Activated CD4-positive, alpha-beta T cell treated with anti-CD3 and anti-CD28 coated beads for 36 hours (primary cell): ENCODE results near the gene AKAP10. TPM values are rescaled to one million over a fixed set of nuclear protein-coding genes. Genes with fewer than 3 reads are reported as not detected.
"Not testable (repeated sequence)": the region's sequence is repeated elsewhere in the genome, so short reads cannot be mapped to it uniquely, and the experiment has no call there.

Experiments used
- ATAC-seq: fragments of 200-7000 bp; cut with Tn5 transposase; one replicate; pipeline ENCODE4 v1.10.0; 2021; ENCODE audit warnings: mild to moderate bottlenecking, moderate library complexity
- CTCF ChIA-PET: fragments of 350-600 bp; sonication (Branson Sonifier 250); formaldehyde crosslinking; loops from one replicate; lab custom pipeline; 2021; ENCODE audit warnings: antibody characterized with exemption; lab: Charles Lee
- POLR2A ChIA-PET: fragments of 350-600 bp; sonication (Branson Sonifier 250); formaldehyde crosslinking; loops from one replicate; lab custom pipeline; 2021; ENCODE audit warnings: antibody characterized with exemption, inconsistent platforms; lab: Charles Lee
- DNase-seq: peaks from one replicate; pipeline ENCODE4 v3.0.0-alpha.2; 2020
- H3K27ac Mint-ChIP-seq: one replicate; pipeline ENCODE4 v1.8.0; 2021; ENCODE audit warnings: mixed read lengths
- H3K27me3 Mint-ChIP-seq: one replicate; pipeline ENCODE4 v1.8.0; 2021; ENCODE audit warnings: mixed read lengths
- H3K36me3 Mint-ChIP-seq: one replicate; pipeline ENCODE4 v1.8.0; 2021; ENCODE audit warnings: low read depth, mixed read lengths
- H3K4me1 Mint-ChIP-seq: one replicate; pipeline ENCODE4 v1.8.0; 2021; ENCODE audit warnings: mixed read lengths
- H3K4me3 Mint-ChIP-seq: one replicate; pipeline ENCODE4 v1.8.0; 2021; ENCODE audit warnings: mild to moderate bottlenecking, moderate library complexity, mixed read lengths
- H3K9me3 Mint-ChIP-seq: one replicate; pipeline ENCODE4 v1.8.0; 2021; ENCODE audit warnings: low read depth, mixed read lengths
- intact Hi-C, 2 experiments: fragments of 100-400 bp; cut with DNase I in 1 of 2; cut with micrococcal nuclease in 1 of 2; formaldehyde crosslinking; loops; one replicate each; pipeline versions ENCODE4 v1.14.2 to v1.15.1; 2022 to 2024; cut with DNase I, micrococcal nuclease
- total RNA-seq, 2 experiments: library from RNA; stranded (reverse); gene quantifications; one replicate each; pipeline ENCODE4 v1.2.3, GENCODE V29; 2021

AKAP10 gene
- total RNA-seq, 2 experiments from 2014 or later = 31.6 to 35.9 TPM

DNA sequence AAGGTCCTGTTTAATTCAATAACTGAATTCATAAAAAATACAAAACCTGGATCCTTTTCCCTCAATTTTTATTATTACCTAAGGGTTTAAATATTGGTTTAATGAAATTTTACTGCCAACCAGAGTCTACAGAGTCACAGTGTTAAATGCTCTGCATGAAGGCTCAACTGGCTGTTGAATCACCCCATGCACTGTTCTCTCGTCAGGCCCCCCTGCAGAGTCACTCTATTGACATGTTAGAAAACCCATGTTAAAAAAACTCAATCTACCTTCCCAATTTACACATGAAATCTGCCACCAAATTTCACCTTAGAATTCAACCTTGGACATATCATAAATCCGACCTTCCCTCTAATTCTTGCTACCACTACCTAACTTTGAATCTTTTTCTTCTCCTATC is 66.6 kb downstream of the AKAP10 start:
- H3K36me3 Mint-ChIP-seq = peaks cover 58% of the 10 kb centered on the region

DNA sequence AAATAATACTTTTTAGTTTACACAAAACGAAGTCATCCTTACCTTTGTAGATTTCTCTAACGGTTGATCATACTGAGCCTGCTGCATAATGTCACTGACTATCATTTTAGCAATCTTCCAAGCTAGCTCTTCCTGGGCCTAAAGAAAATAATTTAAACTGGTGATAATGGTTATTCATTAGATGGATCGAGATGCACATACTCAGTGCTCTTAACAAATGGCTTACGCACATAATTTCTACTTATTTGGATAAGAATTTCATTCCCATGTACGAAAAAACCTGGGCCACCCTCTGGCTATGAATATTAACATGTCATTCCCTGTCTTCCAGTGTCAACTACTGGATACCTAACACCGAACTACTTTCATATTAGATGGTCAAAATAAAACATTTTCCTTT is 68.5 kb downstream of the AKAP10 start:
- no peaks in the 10 kb centered on the region for H3K27me3 Mint-ChIP-seq
- intact Hi-C loops = no loop called here
- H3K9me3 Mint-ChIP-seq = no peaks in the 10 kb centered on the region
- CTCF ChIA-PET = interaction anchor here (0.7 kb wide), 1 partner anchor 29 kb away, joined by 3 read pairs; no protein-coding TSS in a partner anchor
- no peak overlapping the region for H3K27ac Mint-ChIP-seq
- H3K4me3 Mint-ChIP-seq = no peak overlapping the region
- DNase-seq (no peak), ATAC-seq (no peak)
- H3K4me1 Mint-ChIP-seq = no peaks in the 10 kb centered on the region
- POLR2A ChIA-PET = no interaction called here
- H3K36me3 Mint-ChIP-seq = peaks cover 62% of the 10 kb centered on the region

More for the DNA sequence above, 66.6 kb downstream of the AKAP10 start:
- Mint-ChIP-seq H3K9me3 (no peaks in the 10 kb centered on the region), H3K27ac (no peak overlapping the region), H3K4me3 (no peak overlapping the region), H3K27me3 (no peaks in the 10 kb centered on the region), H3K4me1 (peaks cover 4% of the 10 kb centered on the region)
- CTCF ChIA-PET = interaction anchor here (0.6 to 1.1 kb wide), 3 partner anchors 9 to 205 kb away, joined by 3 to 4 read pairs (median 3); no protein-coding TSS in a partner anchor
- POLR2A ChIA-PET = no interaction called here
- no peak for ATAC-seq
- intact Hi-C loops = no loop called here
- no peak for DNase-seq

DNA sequence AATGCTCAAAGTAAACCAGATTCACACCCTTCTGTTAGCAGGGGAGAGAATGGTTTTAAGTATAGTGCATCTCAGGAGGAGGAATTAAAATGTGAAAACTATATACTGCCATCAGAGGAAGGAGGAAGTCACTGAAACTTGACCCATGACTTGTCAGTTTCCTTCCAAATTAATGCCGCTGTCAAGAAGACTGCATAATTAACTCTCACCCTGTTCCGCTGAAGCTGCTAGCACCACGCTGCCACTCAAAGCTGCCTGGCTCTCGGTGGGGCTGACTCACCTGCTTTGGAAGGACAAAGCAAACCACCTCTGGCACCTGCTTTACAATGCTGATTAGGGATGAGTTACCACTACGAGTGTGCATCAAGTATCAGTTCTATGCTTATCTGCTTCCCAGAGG is 72.1 kb downstream of the AKAP10 start:
- H3K36me3 Mint-ChIP-seq = peaks cover 65% of the 10 kb centered on the region
- H3K4me3 Mint-ChIP-seq = no peak overlapping the region
- POLR2A ChIA-PET = no interaction called here
- intact Hi-C loops = no loop called here
- CTCF ChIA-PET = no interaction called here
- ATAC-seq = no peak
- no peaks in the 10 kb centered on the region for H3K27me3 Mint-ChIP-seq
- no peak for DNase-seq
- H3K9me3 Mint-ChIP-seq = no peaks in the 10 kb centered on the region
- H3K27ac Mint-ChIP-seq = no peak overlapping the region
- no peaks in the 10 kb centered on the region for H3K4me1 Mint-ChIP-seq

DNA sequence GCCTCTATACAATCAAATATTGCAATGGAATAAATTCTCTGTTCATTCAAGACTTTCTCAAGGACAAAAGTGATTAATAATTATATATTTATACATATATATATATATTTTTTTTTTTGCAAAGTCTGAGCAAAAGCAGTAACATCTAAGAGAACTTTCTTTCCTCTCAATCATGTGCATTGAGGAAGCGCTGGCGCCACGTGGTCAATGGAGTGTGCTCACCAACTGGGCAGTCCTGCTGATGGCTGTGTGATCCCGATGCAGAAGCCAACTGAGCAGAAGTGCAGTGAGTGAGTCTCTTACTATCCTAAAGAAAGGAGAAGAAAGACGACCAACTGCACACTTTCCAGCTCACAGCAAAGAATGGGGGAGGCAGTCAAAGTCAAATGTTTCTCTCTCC is 72.7 kb downstream of the AKAP10 start:
- H3K9me3 Mint-ChIP-seq = no peaks in the 10 kb centered on the region
- no peak overlapping the region for H3K4me3 Mint-ChIP-seq
- H3K4me1 Mint-ChIP-seq = no peaks in the 10 kb centered on the region
- H3K27ac Mint-ChIP-seq = no peak overlapping the region
- ATAC-seq (no peak), DNase-seq (no peak)
- intact Hi-C loops = no loop called here
- POLR2A ChIA-PET = no interaction called here
- H3K36me3 Mint-ChIP-seq = peaks cover 66% of the 10 kb centered on the region
- no peaks in the 10 kb centered on the region for H3K27me3 Mint-ChIP-seq
- CTCF ChIA-PET = no interaction called here

DNA sequence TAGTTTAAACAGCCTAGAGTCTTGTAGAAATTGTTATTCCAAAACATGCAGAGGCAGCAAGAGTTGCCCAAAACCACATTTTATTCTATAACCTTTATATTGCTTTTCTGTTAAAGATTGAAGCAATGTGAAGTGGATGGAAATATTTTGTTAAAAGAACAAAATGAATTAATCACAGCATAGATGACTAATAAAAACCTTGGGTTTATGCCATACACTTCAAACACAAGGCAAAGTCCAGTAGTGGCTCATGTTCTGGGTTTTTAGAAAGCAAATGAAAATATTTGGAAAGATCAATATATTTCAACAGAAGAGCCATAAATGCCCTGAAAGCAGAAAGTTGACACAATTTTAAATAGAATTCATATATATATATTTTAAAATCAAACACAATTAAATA is 73.2 kb downstream of the AKAP10 start:
- Mint-ChIP-seq H3K27me3 (no peaks in the 10 kb centered on the region), H3K36me3 (peaks cover 61% of the 10 kb centered on the region), H3K4me3 (no peak overlapping the region), H3K4me1 (no peaks in the 10 kb centered on the region), H3K27ac (no peak overlapping the region), H3K9me3 (no peaks in the 10 kb centered on the region)
- no peak for DNase-seq
- intact Hi-C loops = no loop called here
- no peak for ATAC-seq
- CTCF ChIA-PET = no interaction called here
- POLR2A ChIA-PET = no interaction called here

DNA sequence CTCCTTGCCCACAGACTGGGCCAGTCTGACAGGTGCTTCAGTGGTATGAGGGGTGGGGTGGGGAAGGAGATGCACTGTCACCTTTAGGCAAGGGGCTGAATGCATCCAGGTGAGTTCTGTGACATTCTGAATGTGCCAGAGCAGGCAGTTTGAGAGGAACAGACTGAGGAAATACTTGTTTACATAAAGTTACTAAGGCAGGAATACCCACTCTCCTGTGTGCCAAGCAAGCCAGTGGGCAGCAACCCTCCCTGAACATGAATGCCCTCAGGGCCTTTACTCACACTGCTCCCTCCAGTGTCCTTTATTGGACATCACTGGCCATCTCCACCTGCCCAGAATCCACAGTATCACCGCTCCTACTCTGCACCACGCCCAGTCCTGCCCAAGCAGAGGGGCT is 76.8 kb downstream of the AKAP10 start:
- peaks cover 37% of the 10 kb centered on the region for H3K36me3 Mint-ChIP-seq
- ChIA-PET POLR2A (no interaction called here), CTCF (no interaction called here)
- H3K4me1 Mint-ChIP-seq = peaks cover 1% of the 10 kb centered on the region
- intact Hi-C loops = no loop called here
- ATAC-seq = no peak
- no peak for DNase-seq
- no peak overlapping the region for H3K4me3 Mint-ChIP-seq
- H3K27me3 Mint-ChIP-seq = no peaks in the 10 kb centered on the region
- no peak overlapping the region for H3K27ac Mint-ChIP-seq
- no peaks in the 10 kb centered on the region for H3K9me3 Mint-ChIP-seq

DNA sequence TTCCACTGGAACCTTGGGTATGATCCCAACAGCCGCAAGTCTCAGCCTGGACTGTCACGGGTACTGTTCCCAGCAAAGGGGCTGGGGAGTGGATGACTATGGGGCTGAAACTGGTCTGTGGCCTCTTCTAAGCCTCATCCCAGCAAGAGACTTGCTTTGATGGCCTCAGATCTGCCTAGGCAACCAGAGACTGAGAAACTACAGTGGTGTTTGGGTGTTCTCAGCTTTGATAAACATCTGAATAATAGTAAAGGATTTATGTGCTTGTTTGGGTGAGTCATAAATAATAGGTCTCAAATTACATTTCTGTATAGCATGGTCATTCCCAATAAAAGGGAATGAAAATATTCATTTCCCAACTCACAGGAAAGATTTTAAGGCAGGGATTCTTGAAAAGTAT is 79.7 kb downstream of the AKAP10 start:
- intact Hi-C loops = no loop called here
- Mint-ChIP-seq H3K27ac (no peak overlapping the region), H3K4me1 (peaks cover 2% of the 10 kb centered on the region), H3K9me3 (no peaks in the 10 kb centered on the region), H3K4me3 (no peak overlapping the region), H3K27me3 (no peaks in the 10 kb centered on the region), H3K36me3 (peaks cover 14% of the 10 kb centered on the region)
- DNase-seq (no peak), ATAC-seq (no peak)
- POLR2A ChIA-PET = no interaction called here
- CTCF ChIA-PET = no interaction called here

DNA sequence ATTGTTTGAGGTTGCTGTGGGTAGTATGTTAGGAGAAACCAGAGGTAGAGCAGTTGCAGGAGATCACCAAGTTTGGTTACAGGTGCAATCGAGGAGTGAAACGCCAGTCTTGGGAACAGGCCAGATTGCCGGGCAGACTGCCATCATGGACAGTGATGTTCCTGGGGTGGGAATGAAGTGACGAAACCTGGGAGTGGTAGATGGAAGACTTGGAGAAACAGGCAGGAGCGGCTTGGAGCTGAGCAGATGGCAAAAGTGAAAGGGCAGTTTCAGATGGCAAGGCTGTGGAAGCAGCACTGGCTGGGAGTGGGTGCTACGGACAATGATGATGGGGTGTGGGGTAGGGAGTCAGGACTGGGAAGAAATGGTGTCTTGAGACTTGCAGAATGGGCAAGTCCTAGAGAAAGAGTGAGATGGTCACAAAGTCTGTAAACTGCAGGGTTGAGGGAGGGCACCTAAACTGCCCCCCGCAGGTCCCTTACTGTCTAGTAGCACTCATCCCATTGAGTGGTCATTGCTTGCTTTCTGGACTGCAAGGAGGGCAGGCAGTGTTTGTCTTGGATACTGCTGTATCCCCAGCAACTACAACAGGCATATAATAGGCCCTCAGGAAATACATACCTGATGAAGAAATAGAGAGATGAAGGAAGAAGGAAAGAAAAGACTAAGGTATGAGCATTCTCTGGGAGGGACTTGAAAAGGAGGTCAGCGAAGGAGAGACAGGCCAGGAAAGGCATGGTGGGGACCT is 80.4 kb downstream of the AKAP10 start:
- Mint-ChIP-seq H3K4me1 (peaks cover 2% of the 10 kb centered on the region), H3K9me3 (no peaks in the 10 kb centered on the region), H3K36me3 (peaks cover 10% of the 10 kb centered on the region), H3K27ac (no peak overlapping the region), H3K4me3 (no peak overlapping the region), H3K27me3 (no peaks in the 10 kb centered on the region)
- ChIA-PET POLR2A (no interaction called here), CTCF (interaction anchor here (0.6 kb wide), 1 partner anchor 1325 kb away, joined by 3 read pairs; no protein-coding TSS in a partner anchor)
- intact Hi-C loops = no loop called here
- DNase-seq (no peak), ATAC-seq (no peak)

DNA sequence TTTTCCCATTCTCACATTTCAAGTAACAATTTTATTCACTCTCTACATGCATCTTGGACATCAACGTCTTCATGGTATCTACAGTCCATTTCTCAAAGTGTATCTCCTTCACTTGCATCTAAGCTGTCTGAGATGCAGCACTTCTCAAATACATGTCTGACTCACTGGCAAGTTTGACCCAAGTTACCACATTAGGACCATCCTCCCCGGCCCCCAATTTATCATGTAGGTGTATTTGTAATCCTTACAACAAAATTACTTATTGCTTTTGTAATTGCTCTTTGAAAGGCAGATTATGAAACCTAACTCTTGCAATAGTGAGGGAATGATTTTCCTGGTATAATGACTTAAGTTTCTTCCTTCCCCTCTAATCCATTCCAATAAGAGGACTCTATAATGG is 80.9 kb downstream of the AKAP10 start:
- ATAC-seq (no peak), DNase-seq (no peak)
- no peak overlapping the region for H3K27ac Mint-ChIP-seq
- H3K9me3 Mint-ChIP-seq = no peaks in the 10 kb centered on the region
- ChIA-PET CTCF (interaction anchor here (0.6 kb wide), 1 partner anchor 1326 kb away, joined by 3 read pairs; no protein-coding TSS in a partner anchor), POLR2A (no interaction called here)
- H3K4me3 Mint-ChIP-seq = no peak overlapping the region
- peaks cover 9% of the 10 kb centered on the region for H3K36me3 Mint-ChIP-seq
- peaks cover 2% of the 10 kb centered on the region for H3K4me1 Mint-ChIP-seq
- intact Hi-C loops = no loop called here
- no peaks in the 10 kb centered on the region for H3K27me3 Mint-ChIP-seq

DNA sequence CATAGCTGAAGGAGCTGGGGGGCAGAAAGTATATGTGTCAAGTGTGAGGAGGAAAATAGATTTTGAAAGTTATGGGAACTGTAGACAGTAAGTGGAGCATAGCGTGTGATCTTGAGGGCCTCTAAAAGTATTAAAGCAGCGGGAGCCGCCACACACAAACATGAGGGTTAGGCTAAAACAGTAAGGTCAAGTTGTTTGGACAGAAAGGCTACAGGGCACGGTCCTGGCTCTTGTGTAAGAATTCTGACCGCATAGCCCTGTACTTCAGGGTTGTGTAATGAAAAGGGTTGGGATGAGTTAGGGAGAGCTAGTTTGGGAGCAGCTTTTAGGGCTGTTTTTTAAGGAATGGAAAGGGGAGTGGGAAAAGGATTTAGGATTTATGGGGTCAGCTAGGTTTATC is 87.1 kb downstream of the AKAP10 start:
- H3K4me1 Mint-ChIP-seq, DNase-seq, H3K27ac Mint-ChIP-seq, intact Hi-C loops, H3K27me3 Mint-ChIP-seq, H3K4me3 Mint-ChIP-seq, H3K9me3 Mint-ChIP-seq, CTCF ChIA-PET, H3K36me3 Mint-ChIP-seq, ATAC-seq, POLR2A ChIA-PET: not testable (repeated sequence)

DNA sequence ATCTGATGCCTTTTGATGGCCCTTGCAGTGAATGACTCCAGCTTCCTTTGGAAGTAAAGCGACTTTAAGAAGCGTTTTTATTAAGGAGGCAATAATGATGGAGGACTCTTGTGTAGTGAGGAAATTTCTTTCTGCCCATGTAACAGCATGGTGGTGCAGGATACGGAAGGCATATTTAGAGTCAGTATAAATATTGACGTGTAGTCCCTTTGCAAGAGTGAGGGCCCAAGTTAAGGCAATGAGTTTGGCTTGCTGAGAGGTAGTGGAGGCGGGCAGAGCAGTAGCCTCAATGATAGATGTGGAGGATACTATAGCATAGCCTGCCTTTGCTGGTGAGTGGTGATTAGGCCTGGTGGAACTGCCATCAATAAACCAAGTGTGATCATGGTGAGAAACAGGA is 87.6 kb downstream of the AKAP10 start:
- H3K9me3 Mint-ChIP-seq, H3K4me1 Mint-ChIP-seq, CTCF ChIA-PET, ATAC-seq, POLR2A ChIA-PET, H3K27me3 Mint-ChIP-seq, H3K4me3 Mint-ChIP-seq, H3K27ac Mint-ChIP-seq, intact Hi-C loops, H3K36me3 Mint-ChIP-seq, DNase-seq: not testable (repeated sequence)

DNA sequence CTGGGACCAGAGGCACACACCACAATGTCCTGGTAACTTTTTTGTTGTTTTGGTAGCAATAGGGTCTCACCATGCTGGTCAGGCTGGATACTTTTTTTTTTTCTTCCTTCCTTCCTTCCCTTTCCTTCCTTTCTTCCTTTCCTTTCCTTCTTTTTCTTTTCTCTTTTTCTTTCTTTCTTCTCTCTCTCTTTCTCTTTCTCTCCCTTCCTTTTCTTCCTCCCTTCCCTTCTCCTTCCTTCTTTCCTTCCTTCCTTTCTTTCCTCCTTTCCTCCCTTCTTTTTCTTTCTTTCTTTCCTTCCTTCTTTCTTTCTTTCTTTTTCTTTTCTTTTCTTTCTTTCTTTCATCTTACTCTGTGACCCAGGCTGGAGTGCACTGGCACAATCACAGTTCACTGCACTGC is 91.5 kb downstream of the AKAP10 start:
- Mint-ChIP-seq H3K27ac (no peak overlapping the region), H3K36me3 (no peaks in the 10 kb centered on the region), H3K9me3 (no peaks in the 10 kb centered on the region), H3K4me3 (no peak overlapping the region), H3K4me1 (no peaks in the 10 kb centered on the region), H3K27me3 (no peaks in the 10 kb centered on the region)
- ChIA-PET POLR2A (no interaction called here), CTCF (interaction anchor here (0.7 kb wide), 1 partner anchor 51 kb away, joined by 3 read pairs; no protein-coding TSS in a partner anchor)
- ATAC-seq (no peak), DNase-seq (no peak)
- intact Hi-C loops = no loop called here
